Calu3 (cell line): ENCODE results near the gene TRERF1. TPM values are rescaled to one million over a fixed set of nuclear protein-coding genes. Genes with fewer than 3 reads are reported as not detected.

ENCODE experiments used
- BruUV-seq: library from RNA; stranded (reverse); fragments of 400-500 nt; replicated peaks from 2 replicates; lab custom pipeline; 2021; lab: Mats Ljungman, UMichigan
- CTCF ChIA-PET: fragments of 300-600 bp; sonication (Branson Sonifier 250); formaldehyde crosslinking; loops from one replicate; lab custom pipeline; 2022; ENCODE audit warnings: antibody characterized with exemption; lab: Charles Lee
- DNase-seq: peaks from one replicate; pipeline ENCODE4 v3.0.0; 2022
- H3K27ac Mint-ChIP-seq: one replicate; pipeline ENCODE4 v1.8.0; 2022; ENCODE audit warnings: mixed read lengths; ENCODE audit not compliant: unreplicated experiment
- H3K27me3 Mint-ChIP-seq: one replicate; pipeline ENCODE4 v1.8.0; 2022; ENCODE audit warnings: mixed read lengths; ENCODE audit not compliant: unreplicated experiment
- H3K36me3 Mint-ChIP-seq: one replicate; pipeline ENCODE4 v1.8.0; 2022; ENCODE audit warnings: mild to moderate bottlenecking, moderate library complexity, mixed read lengths; ENCODE audit not compliant: insufficient read depth, unreplicated experiment
- H3K4me1 Mint-ChIP-seq: one replicate; pipeline ENCODE4 v1.8.0; 2022; ENCODE audit warnings: mild to moderate bottlenecking, low read depth, mixed read lengths; ENCODE audit not compliant: unreplicated experiment
- H3K4me3 Mint-ChIP-seq: one replicate; pipeline ENCODE4 v1.8.0; 2022; ENCODE audit warnings: mild to moderate bottlenecking, low read depth, moderate library complexity, mixed read lengths; ENCODE audit not compliant: unreplicated experiment
- H3K9me3 Mint-ChIP-seq: one replicate; pipeline ENCODE4 v1.8.0; 2022; ENCODE audit warnings: low read depth, mixed read lengths; ENCODE audit not compliant: unreplicated experiment
- CTCF ChIP-seq: fragments of 200-600 bp; IDR thresholded peaks from one replicate; pipeline ENCODE4 v1.8.0; 2022; ENCODE audit warnings: antibody characterized with exemption; ENCODE audit not compliant: unreplicated experiment
- intact Hi-C: fragments of 100-400 bp; cut with micrococcal nuclease; formaldehyde crosslinking; loops from one replicate; pipeline ENCODE4 v1.10.0; 2022; ENCODE audit not compliant: unreplicated experiment
- total RNA-seq: library from RNA; stranded (reverse); gene quantifications from 2 replicates; pipeline ENCODE4 v1.2.3, GENCODE V29; 2022

TRERF1 gene
- total RNA-seq, 1 experiment from 2014 or later = 1.4 TPM

- H3K36me3 Mint-ChIP-seq = no peaks in the 10 kb centered on the region
- no peak overlapping the region for H3K4me3 Mint-ChIP-seq
- TF ChIP-seq CTCF = no peak
- peaks cover 4% of the 10 kb centered on the region for H3K9me3 Mint-ChIP-seq
- CTCF ChIA-PET = no interaction called here
- H3K4me1 Mint-ChIP-seq = no peaks in the 10 kb centered on the region
- H3K27me3 Mint-ChIP-seq = no peaks in the 10 kb centered on the region
- DNase-seq = no peak
- intact Hi-C loops = no loop called here
- BruUV-seq = no TSS peak
- H3K27ac Mint-ChIP-seq = no peak overlapping the region
Observed at GRCh38 chr6:42355416-42355815, 96.3 kb downstream of the TRERF1 start.

- Mint-ChIP-seq H3K4me3 (no peak overlapping the region), H3K4me1 (no peaks in the 10 kb centered on the region), H3K36me3 (no peaks in the 10 kb centered on the region), H3K27me3 (no peaks in the 10 kb centered on the region), H3K27ac (no peak overlapping the region), H3K9me3 (peaks cover 4% of the 10 kb centered on the region)
- CTCF ChIA-PET = no interaction called here
- DNase-seq = no peak
- BruUV-seq = no TSS peak
- TF ChIP-seq CTCF = no peak
- intact Hi-C loops = no loop called here
Observed at GRCh38 chr6:42354702-42355101, 97.0 kb downstream of the TRERF1 start.

GRCh38 chr6:42352856-42353564, 98.7 kb downstream of the TRERF1 start:
- Mint-ChIP-seq H3K36me3 (no peaks in the 10 kb centered on the region), H3K27ac (no peak overlapping the region), H3K9me3 (peaks cover 4% of the 10 kb centered on the region), H3K4me3 (no peak overlapping the region), H3K4me1 (peaks cover 8% of the 10 kb centered on the region), H3K27me3 (no peaks in the 10 kb centered on the region)
- CTCF ChIA-PET = interaction anchor here (0.6 kb wide), 2 partner anchors 22 to 391 kb away, joined by 3 to 4 read pairs; no protein-coding TSS in a partner anchor
- TF ChIP-seq CTCF = no peak
- no TSS peak for BruUV-seq
- intact Hi-C loops = no loop called here
- no peak for DNase-seq

- peaks cover 8% of the 10 kb centered on the region for H3K4me1 Mint-ChIP-seq
- H3K27me3 Mint-ChIP-seq = no peaks in the 10 kb centered on the region
- no TSS peak for BruUV-seq
- peaks cover under 1% of the 10 kb centered on the region for H3K9me3 Mint-ChIP-seq
- DNase-seq = no peak
- CTCF ChIA-PET = interaction anchor here (0.8 to 1.0 kb wide), 2 partner anchors 11 to 161 kb away, joined by 3 read pairs; no protein-coding TSS in a partner anchor
- no peak overlapping the region for H3K4me3 Mint-ChIP-seq
- H3K27ac Mint-ChIP-seq = no peak overlapping the region
- no peak for TF ChIP-seq CTCF
- H3K36me3 Mint-ChIP-seq = no peaks in the 10 kb centered on the region
- intact Hi-C loops = no loop called here
Observed at GRCh38 chr6:42350911-42351310, 100.8 kb downstream of the TRERF1 start.
